NB4 (cell line): ENCODE results near the gene MAGI2.

ENCODE experiments used
- DNase-seq: peaks from one replicate; pipeline ENCODE4 v3.0.0; 2010; ENCODE audit warnings: low read depth
- H3K4me3 ChIP-seq: one replicate; pipeline ENCODE4 v1.5.1; 2011; ENCODE audit warnings: mild to moderate bottlenecking, low read depth, low read length, moderate library complexity
- CTCF ChIP-seq: IDR thresholded peaks from one replicate; pipeline ENCODE4 v1.5.1; 2012; ENCODE audit warnings: low read depth, low read length
- MYC ChIP-seq: IDR thresholded peaks from 2 replicates; pipeline ENCODE4 v1.6.1; 2011; ENCODE audit warnings: low read depth, low read length
- POLR2A ChIP-seq: IDR thresholded peaks from 2 replicates; pipeline ENCODE4 v1.6.1; 2011; ENCODE audit warnings: mild to moderate bottlenecking; ENCODE audit not compliant: insufficient read length; ENCODE audit errors: extremely low read depth
- TF ChIP-seq, protein P1 (sequence below): IDR thresholded peaks from 2 replicates; pipeline ENCODE4 v1.6.1; 2011; ENCODE audit warnings: low read depth, low read length

Gene MAGI2

GRCh38 chr7:79465551-79465950 lies 12.1 kb upstream of the MAGI2 start:
- no peak for DNase-seq
- no peak overlapping the region for H3K4me3 ChIP-seq
- TF ChIP-seq, protein P1, sequence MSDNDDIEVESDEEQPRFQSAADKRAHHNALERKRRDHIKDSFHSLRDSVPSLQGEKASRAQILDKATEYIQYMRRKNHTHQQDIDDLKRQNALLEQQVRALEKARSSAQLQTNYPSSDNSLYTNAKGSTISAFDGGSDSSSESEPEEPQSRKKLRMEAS = no peak
- TF ChIP-seq POLR2A (no peak), MYC (no peak), CTCF (no peak)

DNA sequence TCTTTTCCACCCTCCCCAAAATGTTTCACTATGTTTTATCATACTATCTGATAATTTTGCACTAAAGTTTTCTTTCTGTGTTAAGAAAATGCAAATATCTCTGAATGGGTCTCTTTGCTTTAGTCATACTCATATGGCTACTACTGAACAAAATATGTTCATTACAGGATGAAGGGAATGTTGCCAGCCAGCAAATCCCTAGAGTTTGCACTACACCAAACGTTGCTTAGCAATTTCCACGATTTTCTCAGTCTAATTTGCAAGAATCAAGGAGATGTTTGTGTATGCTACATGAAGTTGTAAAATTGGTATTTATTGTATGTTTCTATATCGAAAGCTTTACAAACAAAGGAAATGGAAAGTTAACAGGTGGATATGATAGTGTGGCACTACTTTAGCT lies 10.6 kb upstream of the MAGI2 start:
- no peak for TF ChIP-seq POLR2A
- TF ChIP-seq CTCF = no peak
- TF ChIP-seq, protein P1 = no peak
- TF ChIP-seq MYC = no peak

GRCh38 chr7:79462390-79462789 lies 8.9 kb upstream of the MAGI2 start:
- TF ChIP-seq POLR2A (no peak), MYC (no peak), CTCF (no peak)
- TF ChIP-seq, protein P1 = no peak
- DNase-seq = no peak

More for the DNA sequence above, 10.6 kb upstream of the MAGI2 start:
- no peak overlapping the region for H3K4me3 ChIP-seq
- no peak for DNase-seq

GRCh38 chr7:79461660-79462059 lies 8.2 kb upstream of the MAGI2 start:
- TF ChIP-seq, protein P1 = no peak
- TF ChIP-seq CTCF = no peak
- TF ChIP-seq MYC = no peak
- no peak overlapping the region for H3K4me3 ChIP-seq
- DNase-seq = no peak

More at GRCh38 chr7:79462390-79462789, 8.9 kb upstream of the MAGI2 start:
- no peak overlapping the region for H3K4me3 ChIP-seq

GRCh38 chr7:79459381-79459780 lies 5.9 kb upstream of the MAGI2 start:
- H3K4me3 ChIP-seq = no peak overlapping the region
- TF ChIP-seq POLR2A (no peak), MYC (no peak), CTCF (no peak)
- TF ChIP-seq, protein P1 = no peak
- DNase-seq = no peak

GRCh38 chr7:79458796-79459195 lies 5.3 kb upstream of the MAGI2 start:
- no peak for DNase-seq
- TF ChIP-seq, protein P1 = no peak
- TF ChIP-seq MYC (no peak), POLR2A (no peak), CTCF (no peak)
- H3K4me3 ChIP-seq = no peak overlapping the region
